ENCODE measurements around the gene GRM6.

DNA sequence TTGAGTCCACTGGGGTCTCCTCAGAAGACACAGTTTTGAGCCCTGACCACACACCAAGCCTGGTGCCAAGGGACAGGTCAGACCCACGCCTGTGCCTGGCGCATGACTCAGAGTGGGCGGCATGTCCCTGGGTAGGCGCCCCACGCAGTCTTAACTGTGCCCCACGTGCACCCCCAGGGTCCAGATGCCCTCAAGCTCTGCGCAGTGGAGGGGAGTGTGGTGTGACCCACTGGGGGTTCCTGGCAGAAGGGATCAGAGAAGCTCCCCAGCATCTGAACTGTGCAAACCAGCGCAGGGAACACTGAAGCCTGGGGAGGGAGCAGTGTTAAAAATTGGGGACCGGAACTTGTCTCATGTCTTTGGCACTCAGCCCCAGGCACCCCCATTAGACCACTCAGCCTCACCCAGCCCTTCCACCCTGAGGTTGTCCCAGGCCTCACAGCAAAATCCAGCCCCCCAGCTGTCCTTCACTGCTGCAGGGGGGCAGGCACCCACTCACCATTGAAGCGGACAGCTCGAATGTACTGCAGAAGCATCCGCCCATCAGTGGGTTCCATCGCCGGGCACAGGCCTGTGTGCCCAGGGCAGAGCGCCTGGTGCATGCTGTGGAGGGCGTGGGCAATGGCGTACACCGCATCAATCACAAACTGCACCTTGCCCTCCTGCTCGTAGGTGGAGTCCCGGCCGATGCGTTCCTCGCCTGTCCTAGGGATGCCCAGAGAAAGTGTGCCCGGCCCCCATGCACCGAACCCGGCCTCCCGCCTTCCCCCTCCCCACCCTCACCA lies 6.5 kb downstream of the GRM6 start:
- TF ChIP-seq POLR2AphosphoS5 (IDR thresholded peaks at IDR 0.05; ENCODE audit: borderline replicate concordance, low read depth, low read length) (no peak), EZH2 (IDR thresholded peaks at IDR 0.05) (no peak), FOXP2 (optimal IDR thresholded peaks at IDR 0.05; ENCODE audit: control extremely low read depth, extremely low read length, insufficient read depth) (no peak)

Data from SK-N-MC (cell line).